Hair follicle dermal papilla cell (primary cell): ENCODE measurements around the gene NFIC. TPM values are rescaled to one million over a fixed set of nuclear protein-coding genes. Genes with fewer than 3 reads are reported as not detected.

Source experiments
- small RNA-seq: library from RNA; depleted of rRNA; stranded (forward); fragments of <200 nt; gene quantifications from one replicate; pipeline ENCODE3, GENCODE V24; 2012
- total RNA-seq: library from RNA; depleted of rRNA; stranded (reverse); fragments of >200 nt; gene quantifications from 2 replicates; pipeline ENCODE4 v1.2.3, GENCODE V29; 2012

NFIC gene
- 93.6 and 102 TPM in 2 replicates for total RNA-seq

GRCh38 chr19:3365836-3366752, at the start of gene NFIC:
Gene NFIC (plus strand): TSS chr19:3366583. CDS start chr19:3366637, 54 bp downstream.

GRCh38 chr19:3480383-3481091, 114.2 kb downstream of the NFIC start, which contains the start of gene SMIM24:
Gene SMIM24 (minus strand): TSS chr19:3480525. CDS start chr19:3480463, 62 bp downstream.

GRCh38 chr19:3483226-3483628, 116.8 kb downstream of the NFIC start, which contains the start of gene SMIM44:
Gene SMIM44 (minus strand): TSS chr19:3483441. CDS start chr19:3483403, 38 bp downstream.

GRCh38 chr19:3500429-3501101, 134.2 kb downstream of the NFIC start, which contains the start of gene DOHH:
Gene DOHH (minus strand): TSS chr19:3500674. CDS start chr19:3496814, 3,860 bp downstream.

GRCh38 chr19:3505598-3506383, 139.4 kb downstream of the NFIC start, which contains the start of gene FZR1:
Gene FZR1 (plus strand): TSS chr19:3506311. CDS start chr19:3522990, 16,679 bp downstream.

Small RNA genes lying within 50 kb of the gene (small RNA-seq; reads per million reads assigned to genes)
- gene AC005514.1, result not detected

Other genes with a start within 250 kb of the NFIC start
- 0.16 TPM in 1 of 2 replicates, not detected in the other for gene GNA15, start 230.6 kb upstream of the NFIC start, total RNA-seq
- not detected in 2 replicates for gene S1PR4, start 187.8 kb upstream of the NFIC start, total RNA-seq
- 37.3 TPM in 2 replicates for gene NCLN, start 180.7 kb upstream of the NFIC start, total RNA-seq
- gene CELF5, start 141.9 kb upstream of the NFIC start, total RNA-seq, result 0.12 TPM in 1 of 2 replicates, not detected in the other
- gene SMIM24, start 113.9 kb downstream of the NFIC start, total RNA-seq, result not detected in 2 replicates
- gene SMIM44, start 116.9 kb downstream of the NFIC start, total RNA-seq, result not detected in 2 replicates
- gene DOHH, start 134.1 kb downstream of the NFIC start, total RNA-seq, result 9.7 and 10.1 TPM in 2 replicates
- gene FZR1, start 139.7 kb downstream of the NFIC start, total RNA-seq, result 44.0 and 56.1 TPM in 2 replicates
- not detected in 2 replicates for gene TEKTIP1, start 172.6 kb downstream of the NFIC start, total RNA-seq
- 103 TPM in 2 replicates for gene MFSD12, start 191.0 kb downstream of the NFIC start, total RNA-seq
- 77.6 and 97.1 TPM in 2 replicates for gene HMG20B, start 206.4 kb downstream of the NFIC start, total RNA-seq
- gene GIPC3, start 218.9 kb downstream of the NFIC start, total RNA-seq, result 0.16 and 0.24 TPM in 2 replicates
- gene TBXA2R, start 240.3 kb downstream of the NFIC start, total RNA-seq, result 5.8 and 6.0 TPM in 2 replicates